SK-N-SH treated with all-trans-retinoic acid at 6 μM for 48 hours (cell line): ENCODE data around the gene MYT1.

Experiments used
- CSDC2 ChIP-seq: fragments of 250-450 bp; sonication (Bioruptor Pico); IDR thresholded peaks from 2 replicates; pipeline ENCODE4 v1.5.0; 2020; ENCODE audit warnings: mild to moderate bottlenecking, moderate library complexity
- GLIS3 ChIP-seq: fragments of 250-450 bp; sonication (Bioruptor Pico); IDR thresholded peaks from 2 replicates; pipeline ENCODE4 v1.5.0; 2020; ENCODE audit warnings: mild to moderate bottlenecking, moderate library complexity
- PPARA ChIP-seq: fragments of 250-450 bp; sonication (Bioruptor Pico); IDR thresholded peaks from 2 replicates; pipeline ENCODE4 v1.5.0; 2020; ENCODE audit warnings: mild to moderate bottlenecking, borderline replicate concordance
- RARB ChIP-seq: fragments of 250-450 bp; sonication (Bioruptor Pico); IDR thresholded peaks from 2 replicates; pipeline ENCODE4 v1.8.0; 2021; ENCODE audit warnings: mild to moderate bottlenecking, moderate library complexity
- SNAI2 ChIP-seq: fragments of 250-450 bp; sonication (Bioruptor Pico); IDR thresholded peaks from 2 replicates; pipeline ENCODE4 v1.5.0; 2020; ENCODE audit warnings: mild to moderate bottlenecking, moderate library complexity
- TOX ChIP-seq: fragments of 250-450 bp; sonication (Bioruptor Pico); IDR thresholded peaks from 2 replicates; pipeline ENCODE4 v1.8.0; 2021; ENCODE audit warnings: mild to moderate bottlenecking, moderate library complexity, borderline replicate concordance
- ZC3H10 ChIP-seq: fragments of 250-450 bp; sonication (Bioruptor Pico); IDR thresholded peaks from 2 replicates; pipeline ENCODE4 v1.5.1; 2021; ENCODE audit warnings: mild to moderate bottlenecking, moderate library complexity
- ZFP30 ChIP-seq: fragments of 450-650 bp; formaldehyde crosslinking; IDR thresholded peaks from 2 replicates; pipeline ENCODE4 v1.5.0; 2022; ENCODE audit warnings: mild to moderate bottlenecking, moderate library complexity
- TF ChIP-seq, protein P1 (sequence below): fragments of 250-450 bp; sonication (Bioruptor Pico); IDR thresholded peaks from 2 replicates; pipeline ENCODE4 v1.5.0; 2020; ENCODE audit warnings: mild to moderate bottlenecking, moderate library complexity
- TF ChIP-seq, protein P2 (sequence below): fragments of 250-450 bp; sonication (Bioruptor Pico); IDR thresholded peaks from 2 replicates; pipeline ENCODE4 v1.8.0; 2020; ENCODE audit warnings: mild to moderate bottlenecking, moderate library complexity, borderline replicate concordance

DNA sequence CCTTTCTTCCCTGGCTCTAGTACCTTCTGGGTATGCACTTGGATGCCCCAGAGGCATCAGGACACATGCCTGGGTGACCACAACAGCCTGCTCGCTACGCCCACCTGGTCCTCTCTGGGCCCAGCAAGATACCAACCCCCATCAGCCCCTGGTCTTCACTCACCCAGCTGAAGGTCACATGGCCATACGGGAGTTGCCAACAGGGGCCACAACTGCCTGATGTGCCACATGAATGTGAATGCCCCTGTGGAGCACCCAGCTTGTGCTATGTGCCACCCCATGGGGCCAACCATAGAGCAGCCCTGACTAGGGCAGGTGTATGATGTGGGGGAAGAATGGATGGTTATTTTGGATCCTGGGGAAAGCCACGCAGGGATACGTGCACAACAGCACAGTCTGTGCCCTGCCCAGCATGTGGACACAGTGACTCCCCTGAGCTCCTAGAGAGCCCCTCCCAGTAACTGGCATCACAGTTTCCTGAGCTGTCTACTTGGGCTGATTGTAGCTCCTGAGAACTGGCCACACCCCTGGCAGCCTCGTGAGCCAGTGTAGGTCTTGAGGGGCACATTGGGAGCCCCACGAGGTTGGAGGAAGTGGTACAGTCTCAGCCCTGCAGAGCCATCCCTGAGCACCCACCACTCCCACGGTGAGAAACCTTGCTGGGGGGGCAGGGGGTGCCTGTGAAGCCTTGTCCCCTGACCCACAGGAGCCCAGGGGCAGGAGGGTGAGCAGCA is 80.8 kb downstream of the MYT1 start:
- no peak for TF ChIP-seq SNAI2
- TF ChIP-seq ZC3H10 (CRISPR knock-in tag) = no peak
- TF ChIP-seq CSDC2 (CRISPR knock-in tag) = no peak
- TF ChIP-seq, protein P1, sequence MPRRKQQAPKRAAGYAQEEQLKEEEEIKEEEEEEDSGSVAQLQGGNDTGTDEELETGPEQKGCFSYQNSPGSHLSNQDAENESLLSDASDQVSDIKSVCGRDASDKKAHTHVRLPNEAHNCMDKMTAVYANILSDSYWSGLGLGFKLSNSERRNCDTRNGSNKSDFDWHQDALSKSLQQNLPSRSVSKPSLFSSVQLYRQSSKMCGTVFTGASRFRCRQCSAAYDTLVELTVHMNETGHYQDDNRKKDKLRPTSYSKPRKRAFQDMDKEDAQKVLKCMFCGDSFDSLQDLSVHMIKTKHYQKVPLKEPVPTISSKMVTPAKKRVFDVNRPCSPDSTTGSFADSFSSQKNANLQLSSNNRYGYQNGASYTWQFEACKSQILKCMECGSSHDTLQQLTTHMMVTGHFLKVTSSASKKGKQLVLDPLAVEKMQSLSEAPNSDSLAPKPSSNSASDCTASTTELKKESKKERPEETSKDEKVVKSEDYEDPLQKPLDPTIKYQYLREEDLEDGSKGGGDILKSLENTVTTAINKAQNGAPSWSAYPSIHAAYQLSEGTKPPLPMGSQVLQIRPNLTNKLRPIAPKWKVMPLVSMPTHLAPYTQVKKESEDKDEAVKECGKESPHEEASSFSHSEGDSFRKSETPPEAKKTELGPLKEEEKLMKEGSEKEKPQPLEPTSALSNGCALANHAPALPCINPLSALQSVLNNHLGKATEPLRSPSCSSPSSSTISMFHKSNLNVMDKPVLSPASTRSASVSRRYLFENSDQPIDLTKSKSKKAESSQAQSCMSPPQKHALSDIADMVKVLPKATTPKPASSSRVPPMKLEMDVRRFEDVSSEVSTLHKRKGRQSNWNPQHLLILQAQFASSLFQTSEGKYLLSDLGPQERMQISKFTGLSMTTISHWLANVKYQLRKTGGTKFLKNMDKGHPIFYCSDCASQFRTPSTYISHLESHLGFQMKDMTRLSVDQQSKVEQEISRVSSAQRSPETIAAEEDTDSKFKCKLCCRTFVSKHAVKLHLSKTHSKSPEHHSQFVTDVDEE (CRISPR knock-in tag) = no peak
- no peak for TF ChIP-seq ZFP30 (CRISPR knock-in tag)
- no peak for TF ChIP-seq RARB (CRISPR knock-in tag)
- TF ChIP-seq, protein P2, sequence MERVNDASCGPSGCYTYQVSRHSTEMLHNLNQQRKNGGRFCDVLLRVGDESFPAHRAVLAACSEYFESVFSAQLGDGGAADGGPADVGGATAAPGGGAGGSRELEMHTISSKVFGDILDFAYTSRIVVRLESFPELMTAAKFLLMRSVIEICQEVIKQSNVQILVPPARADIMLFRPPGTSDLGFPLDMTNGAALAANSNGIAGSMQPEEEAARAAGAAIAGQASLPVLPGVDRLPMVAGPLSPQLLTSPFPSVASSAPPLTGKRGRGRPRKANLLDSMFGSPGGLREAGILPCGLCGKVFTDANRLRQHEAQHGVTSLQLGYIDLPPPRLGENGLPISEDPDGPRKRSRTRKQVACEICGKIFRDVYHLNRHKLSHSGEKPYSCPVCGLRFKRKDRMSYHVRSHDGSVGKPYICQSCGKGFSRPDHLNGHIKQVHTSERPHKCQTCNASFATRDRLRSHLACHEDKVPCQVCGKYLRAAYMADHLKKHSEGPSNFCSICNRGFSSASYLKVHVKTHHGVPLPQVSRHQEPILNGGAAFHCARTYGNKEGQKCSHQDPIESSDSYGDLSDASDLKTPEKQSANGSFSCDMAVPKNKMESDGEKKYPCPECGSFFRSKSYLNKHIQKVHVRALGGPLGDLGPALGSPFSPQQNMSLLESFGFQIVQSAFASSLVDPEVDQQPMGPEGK (CRISPR knock-in tag) = no peak
- TF ChIP-seq GLIS3 (CRISPR knock-in tag) = no peak
- no peak for TF ChIP-seq TOX (CRISPR knock-in tag)
- no peak for TF ChIP-seq PPARA (CRISPR knock-in tag)
